Activated CD8-positive, alpha-beta T cell treated with anti-CD3 and anti-CD28 coated beads for 36 hours (primary cell): ENCODE data around the gene ALS2CL. TPM values are rescaled to one million over a fixed set of nuclear protein-coding genes. Genes with fewer than 3 reads are reported as not detected.

ENCODE experiments used
- ATAC-seq: fragments of 200-7000 bp; cut with Tn5 transposase; one replicate; pipeline ENCODE4 v1.10.0; 2021; ENCODE audit warnings: mild to moderate bottlenecking, moderate library complexity
- CTCF ChIA-PET: fragments of 350-600 bp; sonication (Branson Sonifier 250); formaldehyde crosslinking; loops from one replicate; lab custom pipeline; 2021; ENCODE audit warnings: antibody characterized with exemption; lab: Charles Lee
- POLR2A ChIA-PET: fragments of 350-600 bp; sonication (Branson Sonifier 250); formaldehyde crosslinking; loops from one replicate; lab custom pipeline; 2021; ENCODE audit warnings: antibody characterized with exemption; lab: Charles Lee
- DNase-seq: peaks from one replicate; pipeline ENCODE4 v3.0.0-alpha.2; 2020
- H3K27ac Mint-ChIP-seq: one replicate; pipeline ENCODE4 v1.8.0; 2021; ENCODE audit warnings: mild to moderate bottlenecking, mixed read lengths
- H3K27me3 Mint-ChIP-seq: one replicate; pipeline ENCODE4 v1.8.0; 2021; ENCODE audit warnings: mixed read lengths
- H3K36me3 Mint-ChIP-seq: one replicate; pipeline ENCODE4 v1.8.0; 2021; ENCODE audit warnings: low read depth, mixed read lengths
- H3K4me1 Mint-ChIP-seq: one replicate; pipeline ENCODE4 v1.8.0; 2021; ENCODE audit warnings: low read depth, mixed read lengths
- H3K4me3 Mint-ChIP-seq: one replicate; pipeline ENCODE4 v1.8.0; 2021; ENCODE audit warnings: mild to moderate bottlenecking, moderate library complexity, mixed read lengths
- H3K9me3 Mint-ChIP-seq: one replicate; pipeline ENCODE4 v1.8.0; 2021; ENCODE audit warnings: mixed read lengths
- CTCF ChIP-seq: fragments of 200-600 bp; IDR thresholded peaks from one replicate; pipeline ENCODE4 v1.8.0; 2022; ENCODE audit warnings: antibody characterized with exemption, mild to moderate bottlenecking
- intact Hi-C: fragments of 100-400 bp; cut with micrococcal nuclease; formaldehyde crosslinking; loops from one replicate; pipeline ENCODE4 v1.10.0; 2022
- total RNA-seq, 2 experiments: library from RNA; stranded (reverse); gene quantifications; one replicate each; pipeline ENCODE4 v1.2.3, GENCODE V29; 2021

Gene ALS2CL
- total RNA-seq, 2 experiments from 2014 or later = 1.7 to 2.0 TPM

- intact Hi-C loops = no loop called here
- no peak overlapping the region for H3K4me3 Mint-ChIP-seq
- H3K27ac Mint-ChIP-seq = no peak overlapping the region
- TF ChIP-seq CTCF = no peak
- no peaks in the 10 kb centered on the region for H3K27me3 Mint-ChIP-seq
- H3K36me3 Mint-ChIP-seq = no peaks in the 10 kb centered on the region
- H3K4me1 Mint-ChIP-seq = no peaks in the 10 kb centered on the region
- H3K9me3 Mint-ChIP-seq = no peaks in the 10 kb centered on the region
- no peak for DNase-seq
- no peak for ATAC-seq
- ChIA-PET POLR2A (no interaction called here), CTCF (no interaction called here)
Measured at GRCh38 chr3:46711760-46712159, 18.3 kb upstream of the ALS2CL start.

DNA sequence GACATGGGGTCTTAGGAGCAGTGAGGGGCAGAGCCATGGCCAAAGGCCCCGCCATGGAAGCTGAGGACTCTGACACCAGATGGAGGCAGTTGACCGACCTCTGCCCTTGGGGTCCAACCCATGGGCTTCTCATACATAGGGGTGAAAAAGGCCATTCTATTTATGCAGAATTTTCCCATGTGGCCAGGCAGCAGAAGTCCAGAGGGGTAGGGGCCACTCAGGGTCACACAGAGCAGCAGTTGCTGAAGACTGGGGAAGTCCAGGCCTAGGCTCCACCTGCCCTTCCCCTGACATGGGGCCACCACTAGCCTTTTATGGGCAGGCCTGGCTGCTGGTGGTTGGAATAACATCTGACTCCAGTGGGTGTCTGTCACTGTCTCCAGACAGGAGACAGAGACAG lies 17.8 kb upstream of the ALS2CL start:
- Mint-ChIP-seq H3K9me3 (no peaks in the 10 kb centered on the region), H3K4me3 (no peak overlapping the region), H3K4me1 (no peaks in the 10 kb centered on the region), H3K27me3 (no peaks in the 10 kb centered on the region), H3K36me3 (no peaks in the 10 kb centered on the region), H3K27ac (no peak overlapping the region)
- ChIA-PET CTCF (no interaction called here), POLR2A (no interaction called here)
- intact Hi-C loops = no loop called here
- ATAC-seq = no peak
- TF ChIP-seq CTCF = no peak
- no peak for DNase-seq

- H3K36me3 Mint-ChIP-seq = no peaks in the 10 kb centered on the region
- ChIA-PET POLR2A (no interaction called here), CTCF (no interaction called here)
- ATAC-seq (no peak), DNase-seq (no peak)
- intact Hi-C loops = no loop called here
- H3K27ac Mint-ChIP-seq = no peak overlapping the region
- no peak overlapping the region for H3K4me3 Mint-ChIP-seq
- TF ChIP-seq CTCF = no peak
- no peaks in the 10 kb centered on the region for H3K4me1 Mint-ChIP-seq
- no peaks in the 10 kb centered on the region for H3K27me3 Mint-ChIP-seq
- no peaks in the 10 kb centered on the region for H3K9me3 Mint-ChIP-seq
Measured at GRCh38 chr3:46710671-46711295, 17.3 kb upstream of the ALS2CL start.

- no peaks in the 10 kb centered on the region for H3K4me1 Mint-ChIP-seq
- H3K27me3 Mint-ChIP-seq = no peaks in the 10 kb centered on the region
- CTCF ChIA-PET = no interaction called here
- H3K9me3 Mint-ChIP-seq = no peaks in the 10 kb centered on the region
- ATAC-seq (no peak), DNase-seq (no peak)
- no peak for TF ChIP-seq CTCF
- no peaks in the 10 kb centered on the region for H3K36me3 Mint-ChIP-seq
- no peak overlapping the region for H3K4me3 Mint-ChIP-seq
- H3K27ac Mint-ChIP-seq = no peak overlapping the region
- POLR2A ChIA-PET = no interaction called here
- intact Hi-C loops = no loop called here
Measured at GRCh38 chr3:46710229-46710628, 16.8 kb upstream of the ALS2CL start.

- no peaks in the 10 kb centered on the region for H3K36me3 Mint-ChIP-seq
- ChIA-PET POLR2A (no interaction called here), CTCF (interaction anchor here (1.3 kb wide), 1 partner anchor 17 kb away, joined by 3 read pairs; the partner anchor contains the start of gene ALS2CL)
- no peak overlapping the region for H3K27ac Mint-ChIP-seq
- no peak for TF ChIP-seq CTCF
- H3K4me1 Mint-ChIP-seq = no peaks in the 10 kb centered on the region
- H3K4me3 Mint-ChIP-seq = no peak overlapping the region
- no peaks in the 10 kb centered on the region for H3K9me3 Mint-ChIP-seq
- no peak for ATAC-seq
- intact Hi-C loops = no loop called here
- H3K27me3 Mint-ChIP-seq = no peaks in the 10 kb centered on the region
- no peak for DNase-seq
Measured at GRCh38 chr3:46709721-46710120, 16.2 kb upstream of the ALS2CL start.
